SU-DHL-6 (cell line): Measurements from ENCODE around the gene SAMD11.

Source experiments
- EZH2phosphoT487 ChIP-seq: fragments of 200-600 bp; sonication (generic), shearing (Covaris generic); conservative IDR thresholded peaks from 2 replicates; pipeline ENCODE4 v1.6.1; 2018; ENCODE audit warnings: mild to moderate bottlenecking, antibody characterized with exemption, low read length, moderate library complexity, mixed read lengths
- TF ChIP-seq, protein P1 (sequence below): fragments of 200-600 bp; sonication (generic); IDR thresholded peaks from one replicate; pipeline ENCODE4 v1.5.1; 2017; ENCODE audit warnings: antibody characterized with exemption, mild to moderate bottlenecking, low read length, moderate library complexity; ENCODE audit not compliant: insufficient read depth, poor library complexity, severe bottlenecking

DNA sequence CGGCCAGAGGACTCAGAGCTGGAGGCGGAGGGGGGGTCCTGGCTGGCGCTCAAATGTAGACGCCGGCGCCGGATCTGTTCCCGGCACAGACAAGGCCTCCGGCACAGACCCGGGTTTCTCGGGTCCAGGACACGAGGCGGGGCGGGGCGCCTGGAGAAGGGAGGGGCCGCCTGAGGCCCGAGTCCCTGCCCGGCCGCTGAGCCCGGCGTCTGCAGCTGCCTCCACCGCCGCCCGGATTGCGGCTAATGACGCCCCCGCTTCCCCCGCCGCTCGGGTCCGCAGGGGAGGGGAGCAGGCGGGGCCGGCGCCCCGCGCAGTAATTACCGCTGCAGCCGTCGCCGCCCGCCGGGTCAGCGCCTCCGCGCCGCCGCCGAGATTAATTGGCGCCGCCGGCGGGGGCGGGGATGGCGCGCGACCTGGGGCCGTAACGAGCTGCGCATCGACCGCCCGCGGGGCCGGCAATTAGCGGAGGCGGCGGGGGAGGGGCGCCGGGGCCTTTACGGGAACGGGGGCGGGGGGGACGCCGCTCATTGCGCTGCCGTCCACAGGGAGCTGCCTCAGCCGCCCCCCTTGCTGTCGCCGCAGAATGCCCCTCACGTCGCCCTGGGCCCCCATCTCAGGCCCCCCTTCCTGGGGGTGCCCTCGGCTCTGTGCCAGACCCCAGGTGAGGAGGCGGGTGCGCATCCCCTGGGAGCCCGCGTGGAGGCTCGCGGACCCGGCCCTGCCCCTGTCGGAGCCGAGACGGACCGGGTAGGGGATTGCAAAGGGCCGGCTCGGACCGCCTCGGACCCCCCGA lies 18.1 kb downstream of the SAMD11 start:
- TF ChIP-seq, protein P1, sequence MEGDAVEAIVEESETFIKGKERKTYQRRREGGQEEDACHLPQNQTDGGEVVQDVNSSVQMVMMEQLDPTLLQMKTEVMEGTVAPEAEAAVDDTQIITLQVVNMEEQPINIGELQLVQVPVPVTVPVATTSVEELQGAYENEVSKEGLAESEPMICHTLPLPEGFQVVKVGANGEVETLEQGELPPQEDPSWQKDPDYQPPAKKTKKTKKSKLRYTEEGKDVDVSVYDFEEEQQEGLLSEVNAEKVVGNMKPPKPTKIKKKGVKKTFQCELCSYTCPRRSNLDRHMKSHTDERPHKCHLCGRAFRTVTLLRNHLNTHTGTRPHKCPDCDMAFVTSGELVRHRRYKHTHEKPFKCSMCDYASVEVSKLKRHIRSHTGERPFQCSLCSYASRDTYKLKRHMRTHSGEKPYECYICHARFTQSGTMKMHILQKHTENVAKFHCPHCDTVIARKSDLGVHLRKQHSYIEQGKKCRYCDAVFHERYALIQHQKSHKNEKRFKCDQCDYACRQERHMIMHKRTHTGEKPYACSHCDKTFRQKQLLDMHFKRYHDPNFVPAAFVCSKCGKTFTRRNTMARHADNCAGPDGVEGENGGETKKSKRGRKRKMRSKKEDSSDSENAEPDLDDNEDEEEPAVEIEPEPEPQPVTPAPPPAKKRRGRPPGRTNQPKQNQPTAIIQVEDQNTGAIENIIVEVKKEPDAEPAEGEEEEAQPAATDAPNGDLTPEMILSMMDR: no peak
- TF ChIP-seq EZH2phosphoT487: 0 out of 2 replicates have a peak, but pooled peaks have one; percentile 72
